GM19025 (cell line): ENCODE results near the gene PDX1.

Experiments used
- ATAC-seq: cut with Tn5 transposase; IDR thresholded peaks from one replicate; pipeline ENCODE4 v1.9.1; 2021; ENCODE audit warnings: mild to moderate bottlenecking, low read depth, moderate library complexity; ENCODE audit not compliant: unreplicated experiment

The PDX1 gene

GRCh38 chr13:27969082-27969865 is 49.5 kb downstream of the PDX1 start, which contains the start of gene CDX2:
Gene CDX2 (minus strand): TSS chr13:27969315. CDS start chr13:27969006, 309 bp downstream.
- ATAC-seq = no peak

DNA sequence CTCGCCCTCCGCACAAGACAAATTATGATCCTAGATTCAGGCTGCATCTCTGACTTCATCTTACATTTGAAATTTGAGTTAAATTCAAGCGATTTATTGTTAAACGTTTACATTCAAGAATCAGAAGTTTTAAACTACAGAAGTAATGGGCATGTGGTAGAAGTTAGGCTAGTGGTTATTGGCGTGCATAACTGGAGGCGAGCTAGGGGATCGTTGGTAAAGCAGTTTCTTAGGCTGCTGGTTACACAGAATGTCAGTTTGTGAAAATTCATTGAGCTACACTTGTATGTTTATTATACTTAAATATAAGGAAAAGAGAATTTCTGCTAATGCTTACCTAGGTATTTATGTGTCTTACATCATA is 50.0 kb downstream of the PDX1 start:
- no peak for ATAC-seq

DNA sequence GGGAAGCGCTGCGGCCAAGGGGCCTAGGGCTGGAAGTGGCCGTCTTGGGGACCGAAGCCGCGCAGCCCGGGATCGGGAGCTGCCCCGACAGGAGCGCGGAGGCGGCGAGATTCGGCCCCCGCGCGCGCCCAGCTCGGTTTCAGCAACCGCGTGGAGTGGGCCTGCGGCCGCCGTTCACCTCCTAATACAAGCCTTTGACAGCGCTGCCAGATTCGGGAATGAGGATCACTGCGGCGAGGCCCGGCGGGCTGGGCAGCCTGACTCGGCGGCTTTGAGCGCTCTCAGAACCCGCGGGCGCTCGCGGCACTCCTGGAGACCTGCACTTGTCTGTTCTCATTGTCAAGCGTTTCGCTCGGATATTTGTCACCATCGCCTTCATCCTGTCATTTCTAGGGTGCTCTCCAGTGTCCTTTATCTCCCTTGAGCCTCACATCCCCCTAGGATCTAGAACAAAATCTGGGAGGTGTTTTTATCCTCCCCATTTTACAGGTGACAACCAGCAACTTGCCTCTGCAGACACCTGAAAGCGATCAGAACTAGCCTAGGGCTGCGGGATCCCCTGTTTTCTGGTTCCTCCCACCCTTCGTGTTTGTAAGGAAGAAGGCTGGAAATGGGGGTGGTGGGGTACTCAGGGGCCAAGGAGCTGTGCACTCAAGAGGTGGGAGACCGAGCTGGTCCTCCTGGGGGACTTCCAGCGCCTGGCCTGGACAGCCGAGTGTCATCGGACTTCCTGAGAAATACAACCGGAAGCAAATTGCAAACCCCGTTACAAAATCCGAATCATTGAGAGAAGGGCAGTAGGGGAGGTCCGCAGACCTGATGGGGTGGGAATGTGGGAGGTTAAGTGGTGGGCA is 50.8 kb downstream of the PDX1 start:
- no peak for ATAC-seq

DNA sequence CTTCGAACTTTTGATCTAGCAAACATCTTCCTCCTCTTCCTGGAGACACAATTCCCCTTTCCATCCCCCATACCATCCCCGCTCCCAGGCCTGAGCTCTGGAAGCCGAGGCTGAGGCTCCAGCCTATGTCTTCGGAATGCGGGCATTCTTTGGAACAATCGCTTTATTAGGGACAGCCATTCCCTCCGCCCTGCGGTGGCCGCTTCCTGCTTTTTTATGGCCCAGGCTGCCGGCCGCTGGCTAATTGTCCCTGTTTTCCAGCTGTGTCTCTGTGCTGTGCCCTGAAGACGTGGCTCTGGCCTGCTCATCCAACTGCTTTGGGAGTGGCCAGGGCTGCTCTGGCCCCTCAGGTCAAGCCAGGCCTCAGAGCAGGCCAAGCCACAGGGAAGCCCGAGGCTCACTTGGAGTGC is 51.4 kb downstream of the PDX1 start:
- ATAC-seq = no peak

DNA sequence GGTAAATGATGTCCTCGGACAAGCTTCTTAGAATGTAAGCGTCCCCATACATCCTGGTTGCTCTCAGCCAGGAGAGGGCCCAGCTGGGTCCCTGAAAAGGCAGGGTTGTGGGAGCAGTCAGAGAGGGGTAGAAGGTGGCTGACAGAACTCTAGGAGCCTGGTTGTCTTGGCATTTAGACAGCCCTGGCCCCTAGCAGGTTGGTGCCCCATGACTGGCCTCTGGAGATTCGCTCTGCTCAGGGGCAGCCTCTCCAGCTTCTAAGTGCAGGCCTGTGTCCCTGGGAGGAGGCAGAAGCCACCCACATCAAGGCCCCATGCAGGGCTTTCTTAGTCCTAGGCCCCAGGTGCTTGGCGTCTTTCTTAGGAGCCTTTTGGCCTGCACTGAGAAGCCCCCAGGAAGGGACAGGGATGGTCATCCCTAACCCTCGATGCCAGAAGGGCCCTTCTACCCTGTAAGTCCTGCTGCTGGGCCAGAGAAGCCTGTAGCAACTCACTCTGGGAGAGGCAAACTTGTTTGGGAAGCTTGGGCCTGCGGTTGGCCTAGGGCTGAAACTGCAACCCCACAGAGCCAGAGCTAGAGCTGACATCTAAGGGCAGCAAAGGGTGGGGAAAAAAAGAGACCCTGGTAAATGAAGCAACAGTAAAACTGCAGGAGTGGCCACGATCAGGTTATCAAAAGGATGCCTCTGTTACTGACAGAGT is 52.1 kb downstream of the PDX1 start:
- ATAC-seq = no peak

GRCh38 chr13:27972478-27972820 is 52.6 kb downstream of the PDX1 start:
- no peak for ATAC-seq

- ATAC-seq = no peak
These were observed 53.5 kb downstream of the PDX1 start for GRCh38 chr13:27973291-27973690.

- no peak for ATAC-seq
These were observed 54.3 kb downstream of the PDX1 start for GRCh38 chr13:27973961-27974662.
